CD14-positive monocyte (primary cell): Measurements from ENCODE around the gene C11orf86. TPM values are rescaled to one million over a fixed set of nuclear protein-coding genes. Genes with fewer than 3 reads are reported as not detected.
"Not testable (repeated sequence)": the region's sequence is repeated elsewhere in the genome, so short reads cannot be mapped to it uniquely, and the experiment has no call there.

Experiments used
- DNase-seq, 3 donors: peaks; one replicate each; pipeline ENCODE4 v3.0.0-alpha.2; 2011 to 2022
- H2AFZ ChIP-seq: 2 replicates; pipeline ENCODE4 v1.6.0; 2012; ENCODE audit warnings: mild to moderate bottlenecking, low read depth, low read length, inconsistent platforms; ENCODE audit not compliant: insufficient read depth, poor library complexity, severe bottlenecking
- H3K27ac ChIP-seq, 2 donors: 1 replicate in 1 of 2; 2 replicates in 1 of 2; pipeline ENCODE4 v1.5.1; 2012 to 2013; ENCODE audit warnings: low read length in 2 of 2, control low read depth in 1 of 2, inconsistent platforms in 1 of 2, low read depth in 1 of 2, mild to moderate bottlenecking in 1 of 2
- H3K27me3 ChIP-seq, 2 donors: one replicate each; pipeline versions ENCODE4 v1.6.0 to v1.6.1; 2011 to 2013; ENCODE audit warnings: low read length in 2 of 2; ENCODE audit not compliant: control insufficient read depth in 2 of 2, insufficient read depth in 2 of 2
- H3K36me3 ChIP-seq, 2 donors: replicated peaks in 1 of 2; 1 replicate in 1 of 2; 2 replicates in 1 of 2; pipeline versions ENCODE4 v1.5.1 to v1.6.1; 2012 to 2013; ENCODE audit warnings: low read length in 2 of 2, control low read depth in 1 of 2, inconsistent platforms in 1 of 2, mild to moderate bottlenecking in 1 of 2; ENCODE audit not compliant: insufficient read depth in 2 of 2, control insufficient read depth in 1 of 2
- H3K4me1 ChIP-seq, 2 donors: 1 replicate in 1 of 2; 2 replicates in 1 of 2; pipeline versions ENCODE4 v1.5.1 to v1.6.1; 2012 to 2013; ENCODE audit warnings: low read length in 2 of 2, control low read depth in 1 of 2, inconsistent platforms in 1 of 2, mild to moderate bottlenecking in 1 of 2, moderate library complexity in 1 of 2; ENCODE audit not compliant: insufficient read depth in 2 of 2, control insufficient read depth in 1 of 2
- H3K4me2 ChIP-seq: replicated peaks from 2 replicates; pipeline ENCODE3; 2012; ENCODE audit warnings: low read length, moderate library complexity, mild to moderate bottlenecking; ENCODE audit not compliant: poor library complexity, severe bottlenecking; ENCODE audit errors: extremely low read depth
- H3K4me3 ChIP-seq, 3 experiments: fragments of 200-600 bp in 1 of 3; sonication (generic) in 1 of 3; replicated peaks in 1 of 3; 1 replicate in 2 of 3; 2 replicates in 1 of 3; pipeline ENCODE4 v1.5.1; 2011 to 2013; ENCODE audit warnings: low read length in 3 of 3, mild to moderate bottlenecking in 3 of 3, control low read depth in 2 of 3, low read depth in 2 of 3, inconsistent platforms in 1 of 3, moderate library complexity in 1 of 3
- H3K79me2 ChIP-seq: 2 replicates; pipeline ENCODE4 v1.6.0; 2012; ENCODE audit warnings: mild to moderate bottlenecking, control low read depth, inconsistent platforms, low read length, moderate library complexity; ENCODE audit not compliant: insufficient read depth
- H3K9ac ChIP-seq: 2 replicates; pipeline ENCODE4 v1.6.0; 2017; ENCODE audit warnings: low read length, mild to moderate bottlenecking; ENCODE audit not compliant: insufficient read depth, poor library complexity, severe bottlenecking
- H3K9me3 ChIP-seq, 2 donors: replicated peaks in 1 of 2; 1 replicate in 1 of 2; 2 replicates in 1 of 2; pipeline versions ENCODE4 v1.5.1 to v1.6.1; 2012 to 2013; ENCODE audit warnings: low read length in 2 of 2, control low read depth in 1 of 2; ENCODE audit not compliant: control insufficient read depth in 1 of 2, insufficient read depth in 1 of 2
- H4K20me1 ChIP-seq: 2 replicates; pipeline ENCODE4 v1.6.0; 2012; ENCODE audit warnings: mild to moderate bottlenecking, low read length, control low read depth, moderate library complexity; ENCODE audit not compliant: insufficient read depth
- H3K27ac Mint-ChIP-seq, 7 donors: one replicate each; pipeline ENCODE4 v1.8.0; 2020; ENCODE audit warnings: mild to moderate bottlenecking in 7 of 7, mixed read lengths in 7 of 7, moderate library complexity in 6 of 7, inconsistent platforms in 2 of 7
- H3K27me3 Mint-ChIP-seq, 3 donors: one replicate each; pipeline ENCODE4 v1.8.0; 2021 to 2022; ENCODE audit warnings: low read depth in 3 of 3, mild to moderate bottlenecking in 3 of 3, mixed read lengths in 3 of 3, moderate library complexity in 3 of 3, inconsistent platforms in 1 of 3
- H3K36me3 Mint-ChIP-seq, 2 donors: one replicate each; pipeline ENCODE4 v1.8.0; 2020; ENCODE audit warnings: mixed read lengths in 2 of 2, inconsistent platforms in 1 of 2, mild to moderate bottlenecking in 1 of 2
- H3K4me1 Mint-ChIP-seq: one replicate; pipeline ENCODE4 v1.8.0; 2020; ENCODE audit warnings: mild to moderate bottlenecking, mixed read lengths
- H3K4me3 Mint-ChIP-seq, 2 donors: one replicate each; pipeline ENCODE4 v1.8.0; 2020; ENCODE audit warnings: mild to moderate bottlenecking in 2 of 2, mixed read lengths in 2 of 2, moderate library complexity in 1 of 2
- H3K9me3 Mint-ChIP-seq, 7 donors: one replicate each; pipeline ENCODE4 v1.8.0; 2020 to 2022; ENCODE audit warnings: mixed read lengths in 7 of 7, mild to moderate bottlenecking in 6 of 7, moderate library complexity in 6 of 7, inconsistent platforms in 2 of 7
- CTCF ChIP-seq: fragments of 200-600 bp; IDR thresholded peaks from one replicate; pipeline ENCODE4 v1.8.0; 2022; ENCODE audit warnings: antibody characterized with exemption, mild to moderate bottlenecking
- WGBS: methylation state at CpG from one replicate; pipeline ENCODE4 v1.1.5; 2013; ENCODE audit warnings: missing lambda C conversion rate; ENCODE audit not compliant: insufficient coverage; 5-methylcytosine and 5-hydroxymethylcytosine counted together
- intact Hi-C, 2 donors: fragments of 100-400 bp; cut with micrococcal nuclease; formaldehyde crosslinking; loops; one replicate each; pipeline versions ENCODE4 v1.15.0 to v1.15.1; 2023
- polyA plus RNA-seq, 3 donors: library from polyadenylated mRNA; depleted of rRNA in 1 of 3; unstranded in 2 of 3; stranded (reverse) in 1 of 3; fragments of 300-500 nt in 2 of 3; fragments of >200 nt in 1 of 3; fragmentation: Illumina TruSeq in 2 of 3; gene quantifications; 1 replicate in 2 of 3; 2 replicates in 1 of 3; pipeline ENCODE4 v1.2.3, GENCODE V29; 2012 to 2021

C11orf86 gene
- polyA plus RNA-seq, 3 donors = not detected

GRCh38 chr11:66987158-66987620, 12.1 kb downstream of the C11orf86 start:
- Histone ChIP-seq H3K79me2 (no peaks in the 10 kb centered on the region), H3K36me3 (no peaks in the 10 kb centered on the region), H3K9me3 (no peaks in the 10 kb centered on the region), H3K27me3 (peaks cover 0 to 9% of the 10 kb centered on the region in 2 donors), H3K9ac (no peak overlapping the region), H2AFZ (no peak overlapping the region), H3K4me2 (no peak overlapping the region), H4K20me1 (no peaks in the 10 kb centered on the region), H3K4me1 (peaks cover 2 to 5% of the 10 kb centered on the region in 2 donors), H3K27ac (no peak overlapping the region), H3K4me3 (no peak overlapping the region)
- DNase-seq = no peak
- Mint-ChIP-seq H3K4me1 (peaks cover 7% of the 10 kb centered on the region), H3K27me3 (peaks cover 28 to 30% (median 29%) of the 10 kb centered on the region in 3 donors), H3K9me3 (peaks cover 0 to 2% (median 0%) of the 10 kb centered on the region in 7 donors), H3K4me3 (no peak overlapping the region), H3K27ac (no peak overlapping the region), H3K36me3 (peaks cover 0 to 2% of the 10 kb centered on the region in 2 donors)
- intact Hi-C loops = no loop called here
- WGBS = 100% methylated on average over 1 of the region's 6 CpGs
- TF ChIP-seq CTCF = no peak

- H3K27me3 Mint-ChIP-seq = peaks cover 25 to 35% (median 33%) of the 10 kb centered on the region in 3 donors
Measured at GRCh38 chr11:66987924-66988637, 13.0 kb downstream of the C11orf86 start.

GRCh38 chr11:66988741-66989140, 13.6 kb downstream of the C11orf86 start:
- H3K27ac Mint-ChIP-seq, H2AFZ ChIP-seq, H3K27ac ChIP-seq, H3K79me2 ChIP-seq, H3K36me3 Mint-ChIP-seq, H4K20me1 ChIP-seq, H3K4me3 ChIP-seq, H3K4me1 ChIP-seq, DNase-seq, H3K27me3 ChIP-seq, H3K4me3 Mint-ChIP-seq, intact Hi-C loops, H3K36me3 ChIP-seq, H3K4me1 Mint-ChIP-seq, H3K4me2 ChIP-seq, H3K9me3 ChIP-seq, H3K9ac ChIP-seq, H3K9me3 Mint-ChIP-seq: not testable (repeated sequence)
- H3K27me3 Mint-ChIP-seq = peaks cover 20 to 37% (median 33%) of the 10 kb centered on the region in 3 donors
- 98% methylated on average over 24 of the region's 28 CpGs for WGBS

More at GRCh38 chr11:66987924-66988637, 13.0 kb downstream of the C11orf86 start:
- H4K20me1 ChIP-seq = no peaks in the 10 kb centered on the region
- no peak overlapping the region for H3K9ac ChIP-seq
- WGBS = 80% methylated on average over 11 of the region's 13 CpGs
- peaks cover 0 to 11% of the 10 kb centered on the region in 2 donors for H3K27me3 ChIP-seq
- no peaks in the 10 kb centered on the region for H3K79me2 ChIP-seq
- Mint-ChIP-seq H3K27ac (no peak overlapping the region), H3K36me3 (no peaks in the 10 kb centered on the region), H3K4me3 (no peak overlapping the region), H3K4me1 (peaks cover 2% of the 10 kb centered on the region), H3K9me3 (no peaks in the 10 kb centered on the region)
- H3K27ac ChIP-seq = no peak overlapping the region
- no peak for TF ChIP-seq CTCF
- H3K9me3 ChIP-seq = no peaks in the 10 kb centered on the region
- intact Hi-C loops = no loop called here
- no peak for DNase-seq
- H3K36me3 ChIP-seq = no peaks in the 10 kb centered on the region
- no peaks in the 10 kb centered on the region for H3K4me1 ChIP-seq
- no peak overlapping the region for H3K4me3 ChIP-seq
- H2AFZ ChIP-seq = no peak overlapping the region
- H3K4me2 ChIP-seq = no peak overlapping the region
